ENCODE results near the gene GOLGA2. TPM values are rescaled to one million over a fixed set of nuclear protein-coding genes. Genes with fewer than 3 reads are reported as not detected.

The GOLGA2 gene
- total and polyA plus RNA-seq, 2 donors = 18.3 to 45.0 TPM

GRCh38 chr9:128246471-128246870 is 29.3 kb downstream of the GOLGA2 start:
- no peak overlapping the region for H3K4me3 ChIP-seq (ENCODE audit: low read length in 2 of 2)
- peak overlapping the region in 1 of 2 donors; percentile 32 for H3K27ac ChIP-seq (ENCODE audit: low read depth in 1 of 2, low read length in 1 of 2)
- no peaks in the 10 kb centered on the region for H3K9me3 ChIP-seq (ENCODE audit: control insufficient read depth in 2 of 2, insufficient read depth in 1 of 2, low read length in 1 of 2)
- no peaks in the 10 kb centered on the region for H3K36me3 ChIP-seq (ENCODE audit: control insufficient read depth in 2 of 2, insufficient read depth in 2 of 2, low read length in 1 of 2)
- WGBS = 67% methylated on average over 2 of the region's 2 CpGs
- H3K27me3 ChIP-seq (ENCODE audit: control insufficient read depth in 2 of 2, insufficient read depth in 1 of 2, low read length in 1 of 2) = peaks cover 7 to 21% of the 10 kb centered on the region in 2 donors
- DNase-seq (ENCODE audit: low read depth in 6 of 9, low spot score in 9 of 9) = no peak
- H3K4me1 ChIP-seq (ENCODE audit: control insufficient read depth in 2 of 2, insufficient read depth in 2 of 2, low read length in 2 of 2) = peaks cover 14 to 49% of the 10 kb centered on the region in 2 donors

GRCh38 chr9:128245421-128246151 is 30.2 kb downstream of the GOLGA2 start:
- no peak overlapping the region for H3K4me3 ChIP-seq (ENCODE audit: low read length in 2 of 2)
- WGBS = 49% methylated on average over 13 of the region's 13 CpGs

GRCh38 chr9:128244837-128245231 is 31.0 kb downstream of the GOLGA2 start:
- WGBS = 3% methylated on average over 18 of the region's 18 CpGs
- Histone ChIP-seq H3K27ac (ENCODE audit: low read depth in 1 of 2, low read length in 1 of 2) (peak overlapping the region in 1 of 2 donors; percentile 37), H3K4me3 (ENCODE audit: low read length in 2 of 2) (no peak overlapping the region), H3K36me3 (ENCODE audit: control insufficient read depth in 2 of 2, insufficient read depth in 2 of 2, low read length in 1 of 2) (no peaks in the 10 kb centered on the region), H3K9me3 (ENCODE audit: control insufficient read depth in 2 of 2, insufficient read depth in 1 of 2, low read length in 1 of 2) (no peaks in the 10 kb centered on the region), H3K27me3 (ENCODE audit: control insufficient read depth in 2 of 2, insufficient read depth in 1 of 2, low read length in 1 of 2) (peaks cover 3 to 9% of the 10 kb centered on the region in 2 donors), H3K4me1 (ENCODE audit: control insufficient read depth in 2 of 2, insufficient read depth in 2 of 2, low read length in 2 of 2) (peaks cover 3 to 38% of the 10 kb centered on the region in 2 donors)
- DNase-seq (ENCODE audit: low read depth in 6 of 9, low spot score in 9 of 9) = peak in 4 of 9 donors; percentile 19 to 62 (median 36)

More at GRCh38 chr9:128245421-128246151, 30.2 kb downstream of the GOLGA2 start:
- no peaks in the 10 kb centered on the region for H3K9me3 ChIP-seq (ENCODE audit: control insufficient read depth in 2 of 2, insufficient read depth in 1 of 2, low read length in 1 of 2)
- DNase-seq (ENCODE audit: low read depth in 6 of 9, low spot score in 9 of 9) = peak in 2 of 9 donors; percentile 24 to 39
- peak overlapping the region in 1 of 2 donors; percentile 14 for H3K27ac ChIP-seq (ENCODE audit: low read depth in 1 of 2, low read length in 1 of 2)
- no peaks in the 10 kb centered on the region for H3K36me3 ChIP-seq (ENCODE audit: control insufficient read depth in 2 of 2, insufficient read depth in 2 of 2, low read length in 1 of 2)
- peaks cover 9 to 41% of the 10 kb centered on the region in 2 donors for H3K4me1 ChIP-seq (ENCODE audit: control insufficient read depth in 2 of 2, insufficient read depth in 2 of 2, low read length in 2 of 2)
- peaks cover 3 to 13% of the 10 kb centered on the region in 2 donors for H3K27me3 ChIP-seq (ENCODE audit: control insufficient read depth in 2 of 2, insufficient read depth in 1 of 2, low read length in 1 of 2)

GRCh38 chr9:128244091-128244836 is 31.5 kb downstream of the GOLGA2 start:
- H3K9me3 ChIP-seq (ENCODE audit: control insufficient read depth in 2 of 2, insufficient read depth in 1 of 2, low read length in 1 of 2) = no peaks in the 10 kb centered on the region
- DNase-seq (ENCODE audit: low read depth in 6 of 9, low spot score in 9 of 9) = no peak
- H3K36me3 ChIP-seq (ENCODE audit: control insufficient read depth in 2 of 2, insufficient read depth in 2 of 2, low read length in 1 of 2) = no peaks in the 10 kb centered on the region
- peaks cover 3 to 4% of the 10 kb centered on the region in 2 donors for H3K27me3 ChIP-seq (ENCODE audit: control insufficient read depth in 2 of 2, insufficient read depth in 1 of 2, low read length in 1 of 2)
- no peak overlapping the region for H3K4me3 ChIP-seq (ENCODE audit: low read length in 2 of 2)
- WGBS = 32% methylated on average over 13 of the region's 13 CpGs
- peaks cover 3 to 37% of the 10 kb centered on the region in 2 donors for H3K4me1 ChIP-seq (ENCODE audit: control insufficient read depth in 2 of 2, insufficient read depth in 2 of 2, low read length in 2 of 2)
- H3K27ac ChIP-seq (ENCODE audit: low read depth in 1 of 2, low read length in 1 of 2) = peak overlapping the region in 1 of 2 donors; percentile 37

- no peak overlapping the region for H3K4me3 ChIP-seq (ENCODE audit: low read length in 2 of 2)
- H3K9me3 ChIP-seq (ENCODE audit: control insufficient read depth in 2 of 2, insufficient read depth in 1 of 2, low read length in 1 of 2) = no peaks in the 10 kb centered on the region
- WGBS = 51% methylated on average over 13 of the region's 13 CpGs
- H3K27ac ChIP-seq (ENCODE audit: low read depth in 1 of 2, low read length in 1 of 2) = peak overlapping the region in 1 of 2 donors; percentile 55
- H3K4me1 ChIP-seq (ENCODE audit: control insufficient read depth in 2 of 2, insufficient read depth in 2 of 2, low read length in 2 of 2) = peaks cover 3 to 37% of the 10 kb centered on the region in 2 donors
- DNase-seq (ENCODE audit: low read depth in 6 of 9, low spot score in 9 of 9) = peak in 2 of 9 donors; percentile 33 to 57
- H3K36me3 ChIP-seq (ENCODE audit: control insufficient read depth in 2 of 2, insufficient read depth in 2 of 2, low read length in 1 of 2) = no peaks in the 10 kb centered on the region
- peaks cover 2 to 4% of the 10 kb centered on the region in 2 donors for H3K27me3 ChIP-seq (ENCODE audit: control insufficient read depth in 2 of 2, insufficient read depth in 1 of 2, low read length in 1 of 2)
Observed at GRCh38 chr9:128243215-128244018, 32.4 kb downstream of the GOLGA2 start.

GRCh38 chr9:128242828-128243214 is 33.0 kb downstream of the GOLGA2 start:
- 68% methylated on average over 7 of the region's 7 CpGs for WGBS
- Histone ChIP-seq H3K9me3 (ENCODE audit: control insufficient read depth in 2 of 2, insufficient read depth in 1 of 2, low read length in 1 of 2) (no peaks in the 10 kb centered on the region), H3K27ac (ENCODE audit: low read depth in 1 of 2, low read length in 1 of 2) (no peak overlapping the region), H3K27me3 (ENCODE audit: control insufficient read depth in 2 of 2, insufficient read depth in 1 of 2, low read length in 1 of 2) (peaks cover 0 to 4% of the 10 kb centered on the region in 2 donors), H3K4me1 (ENCODE audit: control insufficient read depth in 2 of 2, insufficient read depth in 2 of 2, low read length in 2 of 2) (peaks cover 3 to 37% of the 10 kb centered on the region in 2 donors), H3K36me3 (ENCODE audit: control insufficient read depth in 2 of 2, insufficient read depth in 2 of 2, low read length in 1 of 2) (no peaks in the 10 kb centered on the region), H3K4me3 (ENCODE audit: low read length in 2 of 2) (no peak overlapping the region)
- DNase-seq (ENCODE audit: low read depth in 6 of 9, low spot score in 9 of 9) = no peak

- WGBS = 97% methylated on average over 4 of the region's 4 CpGs
- H3K27ac ChIP-seq (ENCODE audit: low read depth in 1 of 2, low read length in 1 of 2) = no peak overlapping the region
Observed at GRCh38 chr9:128242124-128242523, 33.7 kb downstream of the GOLGA2 start.

GRCh38 chr9:128233817-128234406 is 41.9 kb downstream of the GOLGA2 start:
- Histone ChIP-seq H3K27ac (ENCODE audit: low read depth in 1 of 2, low read length in 1 of 2) (no peak overlapping the region), H3K4me1 (ENCODE audit: control insufficient read depth in 2 of 2, insufficient read depth in 2 of 2, low read length in 2 of 2) (no peaks in the 10 kb centered on the region), H3K4me3 (ENCODE audit: low read length in 2 of 2) (no peak overlapping the region), H3K9me3 (ENCODE audit: control insufficient read depth in 2 of 2, insufficient read depth in 1 of 2, low read length in 1 of 2) (no peaks in the 10 kb centered on the region), H3K36me3 (ENCODE audit: control insufficient read depth in 2 of 2, insufficient read depth in 2 of 2, low read length in 1 of 2) (no peaks in the 10 kb centered on the region), H3K27me3 (ENCODE audit: control insufficient read depth in 2 of 2, insufficient read depth in 1 of 2, low read length in 1 of 2) (no peaks in the 10 kb centered on the region)
- WGBS = 93% methylated on average over 28 of the region's 28 CpGs
- DNase-seq (ENCODE audit: low read depth in 6 of 9, low spot score in 9 of 9) = no peak

More at GRCh38 chr9:128242124-128242523, 33.7 kb downstream of the GOLGA2 start:
- DNase-seq (ENCODE audit: low read depth in 6 of 9, low spot score in 9 of 9) = no peak
- H3K36me3 ChIP-seq (ENCODE audit: control insufficient read depth in 2 of 2, insufficient read depth in 2 of 2, low read length in 1 of 2) = no peaks in the 10 kb centered on the region
- H3K4me3 ChIP-seq (ENCODE audit: low read length in 2 of 2) = no peak overlapping the region
- H3K9me3 ChIP-seq (ENCODE audit: control insufficient read depth in 2 of 2, insufficient read depth in 1 of 2, low read length in 1 of 2) = no peaks in the 10 kb centered on the region
- H3K4me1 ChIP-seq (ENCODE audit: control insufficient read depth in 2 of 2, insufficient read depth in 2 of 2, low read length in 2 of 2) = peaks cover 3 to 37% of the 10 kb centered on the region in 2 donors
- peaks cover 0 to 3% of the 10 kb centered on the region in 2 donors for H3K27me3 ChIP-seq (ENCODE audit: control insufficient read depth in 2 of 2, insufficient read depth in 1 of 2, low read length in 1 of 2)
